ENCODE data around the gene CAMSAP1. TPM values are rescaled to one million over a fixed set of nuclear protein-coding genes. Genes with fewer than 3 reads are reported as not detected.

CAMSAP1 gene
- polyA plus RNA-seq, 12 donors, result 18.1 to 32.5 (median 25.4) TPM; not detected in 1

- no peak for DNase-seq
These were observed 132.4 kb downstream of the CAMSAP1 start for GRCh38 chr9:135774794-135775525.

- no peak for DNase-seq
These were observed 133.1 kb downstream of the CAMSAP1 start for GRCh38 chr9:135774239-135774747.

GRCh38 chr9:135773530-135774238, 133.7 kb downstream of the CAMSAP1 start:
- DNase-seq, result no peak

GRCh38 chr9:135772702-135773493, 134.4 kb downstream of the CAMSAP1 start:
- DNase-seq, result no peak

- DNase-seq, result no peak
These were observed 135.2 kb downstream of the CAMSAP1 start for GRCh38 chr9:135772056-135772646.

- DNase-seq, result no peak
These were observed 135.8 kb downstream of the CAMSAP1 start for GRCh38 chr9:135771401-135772051.

- DNase-seq, result no peak
These were observed 136.6 kb downstream of the CAMSAP1 start for GRCh38 chr9:135770771-135771170.

- no peak for DNase-seq
These were observed 137.2 kb downstream of the CAMSAP1 start for GRCh38 chr9:135770203-135770535.

- DNase-seq, result no peak
These were observed 137.7 kb downstream of the CAMSAP1 start for GRCh38 chr9:135769489-135770202.

- no peak for DNase-seq
These were observed 138.7 kb downstream of the CAMSAP1 start for GRCh38 chr9:135768516-135769218.

GRCh38 chr9:135766707-135767106, 140.6 kb downstream of the CAMSAP1 start:
- no peak for DNase-seq

- DNase-seq, result no peak
These were observed 141.1 kb downstream of the CAMSAP1 start for GRCh38 chr9:135766251-135766650.

- no peak for DNase-seq
These were observed 141.9 kb downstream of the CAMSAP1 start for GRCh38 chr9:135765416-135765815.

- no peak for DNase-seq
These were observed 142.6 kb downstream of the CAMSAP1 start for GRCh38 chr9:135764731-135765130.

- no peak for DNase-seq
These were observed 143.5 kb downstream of the CAMSAP1 start for GRCh38 chr9:135763716-135764446.

GRCh38 chr9:135762921-135763320, 144.4 kb downstream of the CAMSAP1 start:
- DNase-seq, result no peak

GRCh38 chr9:135761845-135762168, 145.5 kb downstream of the CAMSAP1 start:
- DNase-seq, result no peak

GRCh38 chr9:135761150-135761844, 146.0 kb downstream of the CAMSAP1 start:
- no peak for DNase-seq

GRCh38 chr9:135760465-135760864, 146.9 kb downstream of the CAMSAP1 start:
- no peak for DNase-seq

All from muscle of arm (tissue), 12 donors.